ENCODE measurements around the gene ADAM19.

The ADAM19 gene

DNA sequence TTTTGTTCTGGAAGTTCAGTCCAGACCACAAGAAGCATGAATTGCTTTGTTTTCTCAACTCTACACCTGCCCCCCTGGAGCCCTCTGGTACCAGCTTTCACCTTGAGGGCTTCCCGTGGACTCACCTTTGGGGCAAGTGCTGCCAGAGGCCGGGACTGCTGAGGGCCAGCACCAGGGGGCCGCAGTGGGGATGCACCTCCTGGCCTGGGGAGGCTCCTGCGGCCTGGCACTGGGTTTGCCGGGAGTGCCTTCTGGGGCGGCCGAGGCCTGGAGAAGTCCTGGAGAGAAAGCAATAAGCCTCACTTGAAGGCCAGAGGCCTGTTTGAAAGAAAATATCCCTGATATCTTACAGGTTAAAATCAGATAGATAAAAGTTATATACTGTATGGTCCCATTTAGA is 93.9 kb downstream of the ADAM19 start:
- DNase-seq, result no peak

DNA sequence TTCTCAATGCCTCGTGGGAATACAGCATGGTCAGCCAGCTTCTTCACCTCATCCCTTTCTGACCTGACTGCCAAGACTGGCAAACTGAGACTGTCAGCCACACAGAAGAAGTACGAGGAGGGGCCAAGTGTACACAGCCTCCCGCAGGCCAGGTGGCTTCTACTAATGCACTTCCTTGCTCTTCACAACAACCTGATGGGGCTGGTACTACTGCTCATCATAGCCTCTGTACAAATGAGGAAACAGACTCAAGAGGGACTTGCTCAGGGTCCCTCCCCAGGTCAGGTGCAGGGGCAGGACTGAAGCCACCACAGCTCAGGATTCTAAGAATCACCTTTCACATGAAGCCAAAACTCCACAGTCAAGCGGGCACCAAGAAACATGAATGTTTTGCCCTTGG is 94.3 kb downstream of the ADAM19 start:
- DNase-seq, result no peak

DNA sequence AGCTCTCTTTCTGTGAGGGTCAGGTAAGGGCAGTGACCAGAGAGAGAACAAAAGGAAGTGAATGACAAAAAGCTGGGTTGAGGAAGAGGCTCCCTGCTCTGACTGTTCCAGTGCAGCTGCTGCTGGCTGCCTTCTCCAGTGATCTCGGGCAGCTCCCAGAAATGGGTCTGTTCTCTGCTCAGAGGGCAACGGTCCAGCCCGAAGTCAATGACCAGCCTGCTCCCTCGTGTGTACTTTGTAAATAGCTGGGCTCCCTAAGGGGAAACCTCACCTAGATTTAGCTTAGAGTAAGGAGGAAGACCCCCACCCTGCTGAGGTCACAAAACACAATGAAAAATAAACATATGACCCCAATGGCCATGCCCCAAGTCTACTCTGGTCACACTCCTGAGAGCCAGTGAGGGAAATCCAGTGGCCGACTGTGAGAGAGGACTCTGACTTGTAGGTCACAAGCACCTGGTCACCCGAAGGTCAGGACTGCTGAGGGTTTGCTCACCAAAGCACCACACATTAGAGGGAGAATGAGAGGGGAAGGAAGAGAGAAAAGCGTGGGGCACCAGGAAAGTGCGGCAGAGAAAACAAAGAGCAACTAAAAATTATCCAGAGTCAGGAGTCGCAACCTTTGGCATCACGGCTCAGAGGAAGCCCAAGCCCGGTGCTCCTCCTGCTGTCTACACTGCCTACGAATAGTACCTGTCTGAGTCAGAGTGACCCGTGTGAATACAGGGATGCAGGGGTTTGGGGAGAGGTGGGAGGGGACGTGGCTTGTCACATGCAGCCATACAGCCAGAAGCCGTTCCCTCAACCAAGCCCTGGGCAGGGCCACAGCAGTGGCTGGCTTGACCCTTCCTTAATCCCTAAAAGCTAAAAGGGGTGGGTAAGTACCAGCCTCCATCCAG is 95.7 kb downstream of the ADAM19 start:
- no peak for DNase-seq

DNA sequence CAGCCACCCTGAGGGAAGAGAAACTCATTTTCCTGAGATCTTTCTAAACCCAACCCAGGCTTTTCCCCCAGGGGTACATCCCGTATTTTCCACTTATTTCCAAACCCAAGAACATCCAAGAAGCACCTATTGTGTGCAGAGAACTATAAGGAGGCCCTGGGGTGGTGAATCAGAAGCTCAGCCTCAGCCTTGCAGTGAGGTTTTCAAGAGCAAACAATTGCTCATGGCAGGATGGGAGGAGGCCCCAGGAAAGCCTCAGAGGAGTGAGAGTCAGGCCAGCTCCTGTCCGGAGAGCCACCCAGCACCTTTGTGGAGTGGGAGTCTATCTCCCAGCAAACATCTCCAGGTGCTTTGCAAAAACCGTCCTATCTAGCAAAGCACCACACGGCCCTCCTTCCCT is 96.4 kb downstream of the ADAM19 start:
- DNase-seq, result no peak

DNA sequence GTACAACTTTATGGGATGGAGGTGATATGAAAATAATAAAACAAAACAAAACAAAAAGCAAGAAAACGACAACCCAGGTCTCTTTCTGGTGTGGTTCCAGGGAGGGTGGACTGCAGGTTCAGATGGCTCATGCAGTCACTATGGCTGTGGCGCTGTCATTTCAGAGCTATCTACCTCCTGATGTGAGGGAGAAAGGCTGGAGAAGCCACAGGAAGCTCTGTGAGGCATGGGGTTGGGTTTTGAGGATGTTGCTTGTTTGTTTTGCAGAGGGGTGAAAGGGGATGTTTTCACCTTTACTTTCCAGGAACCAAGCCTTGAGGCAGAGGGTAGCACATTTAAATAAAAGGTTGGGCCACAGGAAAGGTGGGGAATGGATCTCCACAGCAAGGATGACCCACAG is 96.8 kb downstream of the ADAM19 start:
- no peak for DNase-seq

DNA sequence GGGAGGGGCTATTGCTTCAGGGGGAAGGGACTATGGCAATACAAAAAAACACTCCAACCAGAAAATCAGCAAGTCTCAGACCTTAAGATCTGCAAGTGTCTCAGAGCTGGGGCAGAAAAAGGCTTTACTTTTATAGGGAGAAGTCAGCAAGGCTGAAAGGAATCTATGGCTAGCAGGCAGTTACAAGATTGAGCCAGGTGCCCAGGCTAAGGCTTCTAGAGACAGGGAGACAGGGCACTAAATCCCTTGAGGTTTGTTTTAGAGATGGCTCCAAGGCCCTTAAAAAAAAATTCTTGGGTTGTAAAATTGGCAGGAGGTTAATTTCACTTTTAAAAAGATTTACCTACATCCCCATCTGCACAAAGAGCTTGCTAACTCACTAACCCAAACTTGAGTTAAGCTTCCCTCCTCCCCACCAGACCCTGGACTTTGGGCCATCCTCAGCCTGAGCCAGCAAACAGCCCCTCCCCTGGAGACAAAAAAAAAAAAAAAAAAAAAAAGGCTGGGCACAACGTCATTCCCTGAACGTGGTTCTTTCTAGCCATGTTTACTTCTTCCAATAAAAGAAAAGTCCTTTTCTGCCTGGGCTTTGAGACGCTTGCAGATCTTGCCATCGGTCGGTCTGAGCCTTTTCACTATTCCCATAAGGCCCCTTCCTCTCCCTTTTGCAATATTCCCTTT is 97.6 kb downstream of the ADAM19 start:
- DNase-seq, result no peak

DNA sequence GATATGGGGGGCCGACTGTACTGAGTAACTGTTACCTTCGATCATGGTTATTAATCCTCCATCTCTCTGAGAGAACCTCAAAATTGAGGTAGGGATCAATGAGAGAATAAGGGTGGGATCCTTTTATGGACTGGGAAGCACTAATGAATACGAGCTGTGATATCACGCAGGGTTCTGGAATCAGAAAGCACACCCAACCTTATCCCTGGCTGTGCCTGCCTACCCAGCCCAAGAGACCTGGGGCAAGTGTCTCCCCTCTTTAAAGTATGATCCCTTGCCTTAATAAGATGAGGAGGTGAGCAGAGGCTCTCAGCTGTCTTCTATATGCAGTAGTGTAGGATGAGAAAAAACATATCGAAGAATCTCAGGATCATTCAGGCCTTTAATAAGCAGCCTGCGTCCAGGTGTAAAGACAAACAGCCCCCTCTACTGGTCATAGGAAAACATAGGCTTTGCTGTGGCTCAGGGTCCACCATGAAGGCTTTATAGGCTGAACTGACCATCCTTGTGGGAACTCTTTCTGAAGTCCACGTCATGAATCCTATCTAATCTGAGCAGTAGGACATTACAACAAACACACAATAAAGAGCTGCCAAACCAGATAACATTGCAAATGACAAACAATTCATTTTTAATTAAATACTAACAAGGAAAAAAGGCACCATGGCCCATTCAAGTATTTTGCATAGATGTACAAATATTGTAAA is 98.7 kb downstream of the ADAM19 start:
- DNase-seq, result peak; percentile 54

DNA sequence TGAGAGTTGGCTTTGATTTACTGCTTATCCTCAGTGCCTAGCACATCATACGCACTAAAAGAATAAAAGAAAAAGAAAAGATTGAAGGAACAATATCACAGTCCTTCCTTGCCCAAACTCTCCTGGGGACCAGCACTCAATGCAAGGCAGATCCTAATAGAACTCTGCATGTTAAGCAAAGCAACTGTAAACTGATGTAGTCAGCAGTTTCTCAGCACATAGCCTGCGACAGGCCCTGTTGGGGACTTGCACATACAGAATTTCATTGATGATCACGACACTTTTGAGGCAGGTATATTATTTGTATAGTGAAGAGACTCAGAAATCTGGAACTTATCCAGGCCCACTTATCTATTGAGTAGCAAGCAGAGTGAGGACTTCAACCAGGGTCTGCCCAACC is 100.1 kb downstream of the ADAM19 start:
- no peak for DNase-seq

DNA sequence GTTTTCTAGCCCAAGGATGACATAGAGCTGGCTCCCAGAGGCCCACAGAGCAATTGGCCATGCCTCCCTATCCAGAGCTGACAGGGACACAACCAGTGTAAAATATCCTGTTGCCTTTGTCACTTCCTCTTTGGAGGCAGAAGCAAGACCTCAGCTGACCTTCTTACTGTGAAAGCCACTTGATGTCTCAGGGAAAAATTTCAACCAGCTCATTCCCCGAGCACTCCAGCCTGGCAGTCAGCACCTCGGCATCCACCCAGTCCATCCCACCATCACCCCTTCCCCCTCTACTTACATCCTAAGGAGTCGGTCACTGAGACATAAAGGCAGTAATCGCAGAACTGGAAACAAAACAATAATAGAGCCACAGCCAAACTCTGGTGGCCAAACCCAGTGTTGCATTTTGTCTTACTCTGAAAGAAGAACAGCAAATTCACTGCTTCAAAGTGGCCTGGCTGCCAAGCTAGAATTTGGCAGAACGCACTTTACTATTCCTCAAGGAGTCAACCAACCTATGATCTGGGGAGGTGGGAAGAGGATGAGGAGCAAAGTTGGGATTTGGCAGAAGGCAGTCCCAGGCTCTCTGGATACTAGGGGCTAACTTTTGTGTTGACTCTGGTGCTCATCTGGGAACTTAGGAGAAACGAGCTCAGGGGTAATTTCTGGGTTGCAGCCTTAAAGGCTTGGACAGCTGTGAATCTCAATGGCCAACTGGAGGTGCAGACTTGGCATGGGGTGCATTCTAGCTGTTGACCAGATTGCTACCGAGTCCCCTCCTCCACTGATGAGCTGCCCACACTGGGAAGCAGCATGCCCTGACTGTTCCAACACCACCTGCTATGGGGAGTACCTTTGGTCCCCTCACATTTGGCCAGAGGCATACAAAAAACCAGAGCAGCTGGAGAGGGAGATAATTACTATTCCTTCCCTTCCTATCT is 101.9 kb downstream of the ADAM19 start:
- DNase-seq, result no peak

DNA sequence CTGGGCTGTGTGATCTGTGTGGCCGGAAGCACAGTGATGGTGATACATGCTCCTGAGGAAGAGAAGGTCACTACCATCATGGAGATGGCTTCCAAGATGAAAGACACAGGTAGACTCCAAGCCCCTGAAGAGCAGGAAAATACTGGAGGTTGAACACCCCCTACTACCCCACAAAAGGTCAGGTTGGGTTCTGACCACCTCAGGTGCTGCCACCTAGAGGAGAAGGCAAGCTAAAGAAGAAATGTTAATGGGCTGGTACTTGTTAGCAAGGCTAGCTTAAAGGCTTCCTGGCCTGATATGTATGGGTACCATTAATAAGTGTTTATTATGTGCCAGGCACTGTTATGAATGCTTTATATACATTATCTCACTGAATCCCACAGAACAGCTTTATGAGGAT is 103.9 kb downstream of the ADAM19 start:
- no peak for DNase-seq

DNA sequence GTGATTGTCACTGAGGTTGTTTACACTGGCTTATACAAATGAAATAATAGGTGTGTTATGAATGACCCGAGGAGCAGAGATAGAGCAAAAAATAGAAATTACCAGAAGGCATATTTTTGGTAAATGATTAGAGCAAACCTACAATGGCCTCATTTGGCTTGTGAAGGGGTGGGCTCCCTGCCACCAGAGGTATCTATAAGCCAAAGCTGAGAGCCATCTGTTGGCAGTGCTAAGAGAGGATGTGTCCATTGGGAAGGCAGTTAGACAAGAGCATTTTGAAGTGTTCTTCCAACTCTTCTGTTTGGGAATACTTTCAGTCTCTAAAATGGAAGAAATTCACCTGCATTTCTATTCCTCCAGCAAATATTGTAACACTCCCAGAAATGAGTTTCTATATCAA is 104.9 kb downstream of the ADAM19 start:
- no peak for DNase-seq

DNA sequence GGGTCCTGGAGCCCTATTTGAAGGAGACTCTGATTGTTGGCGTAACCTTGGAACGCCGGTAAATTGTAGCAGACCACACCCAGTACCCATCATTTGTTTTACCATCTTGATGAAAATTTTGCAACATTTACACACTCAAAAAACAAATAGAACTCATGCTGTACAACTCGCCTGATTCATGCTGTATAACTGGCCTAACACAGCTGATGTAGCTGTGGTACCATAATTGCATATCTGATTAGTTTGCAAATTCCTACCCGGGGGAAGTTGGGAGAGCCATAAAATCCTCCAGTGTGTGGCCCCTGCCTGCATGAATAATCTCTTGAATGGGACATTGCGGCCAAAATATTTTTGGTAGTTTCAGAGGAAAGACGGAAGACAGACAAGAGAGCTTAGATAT is 105.9 kb downstream of the ADAM19 start:
- DNase-seq, result no peak

DNA sequence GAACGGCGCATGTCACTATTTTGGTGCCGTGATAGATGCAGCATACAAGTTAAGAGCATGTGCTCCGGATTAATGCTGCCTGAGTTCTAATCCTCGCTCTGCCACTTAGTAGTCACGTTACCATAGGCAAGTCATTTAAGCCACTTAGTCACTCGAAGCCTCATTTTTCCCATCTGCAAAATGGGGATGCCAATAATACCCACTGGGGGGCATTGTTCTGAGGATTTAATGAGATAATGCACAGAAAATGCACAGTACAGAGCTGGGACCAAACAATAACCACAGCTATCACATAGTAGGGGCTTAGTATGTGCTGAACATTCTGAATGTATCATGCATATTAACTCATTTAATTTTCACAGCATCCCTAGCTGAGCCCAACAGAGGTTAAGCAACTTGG is 106.5 kb downstream of the ADAM19 start:
- no peak for DNase-seq

DNA sequence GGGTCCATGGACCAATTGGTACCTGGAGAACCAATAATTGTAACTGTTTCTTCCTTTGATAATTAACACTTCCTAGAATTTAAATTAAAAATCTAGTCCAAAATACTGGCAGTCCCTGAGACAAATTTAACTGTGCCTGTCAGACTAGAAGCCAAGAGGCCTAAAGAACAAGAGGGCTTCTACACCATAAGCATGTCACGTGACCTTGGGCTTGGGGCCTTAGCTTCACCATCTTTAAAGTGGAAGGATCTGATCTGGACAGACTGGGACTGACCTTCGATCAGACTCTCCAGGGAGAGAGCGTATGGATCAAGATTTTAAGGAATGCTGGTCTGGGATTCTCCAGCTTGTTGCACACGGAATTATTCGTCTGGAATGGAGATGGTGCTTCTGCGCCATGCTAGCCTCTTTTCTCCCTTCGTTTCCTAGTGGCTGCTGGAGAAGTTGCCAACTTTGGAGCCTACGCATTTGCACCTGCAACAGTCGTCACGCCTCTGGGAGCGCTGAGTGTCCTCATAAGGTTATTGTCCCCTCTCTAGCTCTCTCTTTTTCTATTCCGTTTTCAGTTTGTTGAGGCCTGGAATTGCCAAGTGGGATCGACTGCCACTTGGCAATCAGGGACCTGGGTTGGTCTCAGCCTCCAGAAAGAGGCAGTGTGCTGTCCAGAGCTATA is 107.1 kb downstream of the ADAM19 start:
- no peak for DNase-seq

DNA sequence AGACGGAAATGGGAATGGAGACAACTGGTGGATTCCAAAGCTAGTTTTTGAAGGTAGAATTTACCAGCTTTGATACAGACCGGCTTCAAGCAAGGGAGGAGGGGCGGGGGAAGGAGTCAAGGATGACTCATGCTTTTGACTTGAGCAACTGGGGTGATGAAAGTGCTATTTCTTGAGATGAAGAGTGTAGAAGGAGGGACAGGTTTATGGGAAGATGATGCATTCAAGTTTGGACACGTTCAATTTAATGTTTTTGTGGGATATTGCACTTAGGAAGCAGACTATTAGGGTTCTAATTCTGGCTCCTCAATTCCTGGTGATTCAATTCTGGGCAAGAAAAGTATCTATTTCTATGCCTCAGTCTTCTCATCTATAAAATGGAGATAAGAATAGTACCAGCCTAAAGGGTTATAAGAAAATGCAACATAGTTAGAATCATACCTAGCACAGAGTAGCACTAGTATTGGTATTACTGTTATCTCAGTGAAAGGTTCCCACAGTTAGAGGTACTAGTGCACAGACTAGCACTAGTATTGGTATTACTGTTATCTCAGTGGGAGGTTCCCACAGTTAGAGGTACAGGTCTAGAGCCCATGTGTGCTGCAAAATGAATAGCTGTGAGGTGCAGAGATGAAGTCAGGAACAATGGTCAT is 110.9 kb downstream of the ADAM19 start:
- DNase-seq, result no peak

DNA sequence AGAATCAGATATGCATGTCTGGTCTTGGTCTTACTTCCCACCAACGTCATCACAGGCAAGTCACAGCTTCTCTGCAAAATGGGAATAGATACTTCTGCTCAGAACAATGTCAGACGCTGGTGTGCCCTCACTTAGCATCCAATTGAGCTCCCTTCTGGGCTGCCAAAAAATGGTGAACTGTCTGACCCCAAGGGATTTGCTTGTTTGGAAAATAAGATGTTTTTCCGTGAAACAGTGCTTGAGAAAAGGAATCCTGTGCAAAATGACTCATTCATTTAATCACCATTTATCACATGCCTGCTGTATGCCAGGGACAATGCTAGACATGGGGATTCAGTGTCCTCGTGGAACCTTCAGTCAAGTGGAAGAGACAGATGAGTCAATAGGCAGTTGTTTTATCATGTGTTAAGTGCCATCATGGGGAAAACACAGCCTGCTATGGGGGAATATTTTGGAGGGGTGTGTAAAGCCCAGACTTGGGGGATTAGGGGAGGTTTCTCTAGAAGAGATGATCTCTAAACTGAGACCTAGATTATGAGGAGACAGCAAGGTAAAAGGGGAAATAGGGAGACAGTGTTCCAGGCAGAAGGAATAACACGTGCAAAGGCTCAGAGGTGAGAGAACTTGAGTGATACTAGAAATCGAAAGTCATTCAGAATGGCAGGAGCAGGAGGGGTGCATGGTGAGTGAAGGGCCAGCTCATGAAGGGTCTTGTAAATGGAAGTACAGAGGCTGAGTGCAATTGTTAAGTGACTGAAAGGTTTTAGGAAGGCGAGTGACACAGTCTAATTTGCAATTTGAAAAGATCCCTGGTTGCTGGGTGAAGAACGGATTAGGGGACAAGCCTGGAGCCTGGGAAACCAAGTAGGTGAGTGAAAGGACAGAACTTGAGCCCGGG is 111.7 kb downstream of the ADAM19 start:
- DNase-seq, result no peak

DNA sequence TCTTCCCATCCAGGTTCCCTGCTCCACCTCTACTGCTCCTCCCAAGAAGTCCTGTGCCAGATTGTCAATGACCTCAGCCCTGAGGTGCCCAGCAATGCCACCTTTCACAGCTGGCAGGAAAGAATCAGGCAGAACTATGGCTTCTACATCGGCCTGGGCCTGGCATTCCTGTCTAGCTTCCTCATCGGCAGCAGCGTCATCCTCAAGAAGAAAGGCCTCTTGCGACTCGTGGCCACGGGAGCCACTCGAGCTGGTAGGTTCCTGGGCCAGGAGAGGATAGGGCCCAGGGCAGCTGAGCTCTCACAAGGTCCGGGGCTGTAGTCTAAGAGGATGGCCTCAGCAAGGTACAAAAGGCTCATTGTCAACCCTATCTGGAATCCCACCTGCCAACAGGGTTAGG is 112.5 kb downstream of the ADAM19 start:
- no peak for DNase-seq

DNA sequence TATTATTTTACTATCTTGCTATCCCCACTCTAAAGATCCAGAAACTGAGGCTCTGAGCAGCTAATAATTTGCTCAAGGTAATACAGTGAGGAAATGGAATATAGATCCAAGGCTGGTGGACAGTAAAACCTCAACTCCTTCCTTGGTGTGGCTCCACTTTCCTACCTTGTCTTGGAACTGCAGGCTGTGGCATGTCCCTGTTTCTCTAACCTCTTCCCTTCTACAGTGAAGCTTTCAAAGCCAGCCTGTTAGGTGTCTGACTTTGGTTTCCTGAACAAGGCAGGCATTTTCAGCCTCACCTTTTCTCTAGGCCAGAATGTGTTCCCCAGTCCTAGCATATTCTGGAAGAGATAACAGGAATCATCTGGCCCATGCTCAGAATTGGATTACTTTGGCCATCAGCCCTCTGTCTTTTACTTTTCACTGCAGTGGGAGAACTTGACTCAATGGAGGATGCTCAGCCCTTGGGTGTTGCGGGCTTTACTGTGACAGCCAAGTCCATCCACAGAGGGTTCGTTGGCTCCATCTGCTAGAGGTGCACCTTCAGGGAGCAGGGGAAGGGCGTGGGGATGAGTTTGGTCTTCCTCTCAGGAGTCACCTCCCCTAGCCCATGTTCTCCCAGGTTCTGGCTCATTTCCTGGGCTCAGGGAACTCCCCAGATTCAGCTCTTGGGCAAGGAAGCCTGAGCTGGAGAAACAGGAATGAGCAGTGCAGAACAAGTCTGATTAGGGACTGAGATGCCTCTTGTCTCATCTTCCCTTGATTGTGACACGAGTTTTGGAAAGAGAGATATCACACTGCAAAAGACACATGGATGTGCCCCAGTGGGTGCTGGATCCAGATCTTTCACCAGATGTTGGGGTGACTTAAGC is 114.4 kb downstream of the ADAM19 start:
- DNase-seq, result no peak

Data from retina (tissue), 1 donor.